ENCODE results near the gene PCDHB11.
"Not testable (repeated sequence)": the region's sequence is repeated elsewhere in the genome, so short reads cannot be mapped to it uniquely, and the experiment has no call there.

Gene PCDHB11

GRCh38 chr5:141188682-141189081 lies 10.7 kb upstream of the PCDHB11 start:
- not testable (repeated sequence) for DNase-seq

GRCh38 chr5:141189131-141189530 lies 10.3 kb upstream of the PCDHB11 start:
- DNase-seq, result not testable (repeated sequence)

GRCh38 chr5:141192110-141192725 lies 7.2 kb upstream of the PCDHB11 start, which contains the start of gene PCDHB10:
Gene PCDHB10, plus strand, starts transcription at chr5:141192353. Its CDS starts 200 bp downstream, at chr5:141192553.
- no peak for DNase-seq

GRCh38 chr5:141194332-141194731 lies 5.1 kb upstream of the PCDHB11 start:
- DNase-seq, result not testable (repeated sequence)

GRCh38 chr5:141196363-141196762 lies 3.1 kb upstream of the PCDHB11 start:
- DNase-seq, result no peak

- not testable (repeated sequence) for DNase-seq
Measured at GRCh38 chr5:141201126-141201525, 1.7 kb downstream of the PCDHB11 start.

- DNase-seq, result not testable (repeated sequence)
Measured at GRCh38 chr5:141201646-141202045, 2.2 kb downstream of the PCDHB11 start.

- DNase-seq, result no peak
Measured at GRCh38 chr5:141208478-141208877, 9.1 kb downstream of the PCDHB11 start, which contains the start of gene PCDHB12. Gene PCDHB12, plus strand, starts transcription at chr5:141208719. Its CDS starts 189 bp downstream, at chr5:141208908.

GRCh38 chr5:141210281-141210680 lies 10.9 kb downstream of the PCDHB11 start:
- not testable (repeated sequence) for DNase-seq

GRCh38 chr5:141210849-141211248 lies 11.4 kb downstream of the PCDHB11 start:
- DNase-seq, result not testable (repeated sequence)

- not testable (repeated sequence) for DNase-seq
Measured at GRCh38 chr5:141213656-141214339, 14.4 kb downstream of the PCDHB11 start, which contains the start of gene PCDHB13. Gene PCDHB13, plus strand, starts transcription at chr5:141213919. Its CDS starts 205 bp downstream, at chr5:141214124.

GRCh38 chr5:141214583-141214982 lies 15.2 kb downstream of the PCDHB11 start:
- not testable (repeated sequence) for DNase-seq

- DNase-seq, result not testable (repeated sequence)
Measured at GRCh38 chr5:141215504-141215903, 16.1 kb downstream of the PCDHB11 start.

GRCh38 chr5:141216035-141216434 lies 16.6 kb downstream of the PCDHB11 start:
- not testable (repeated sequence) for DNase-seq

GRCh38 chr5:141223112-141223783 lies 23.8 kb downstream of the PCDHB11 start, which contains the start of gene PCDHB14:
Gene PCDHB14, plus strand, starts transcription at chr5:141223343. Its CDS starts 163 bp downstream, at chr5:141223506.
- peak; percentile 6 for DNase-seq

- not testable (repeated sequence) for DNase-seq
Measured at GRCh38 chr5:141224844-141225243, 25.4 kb downstream of the PCDHB11 start.

GRCh38 chr5:141225421-141225820 lies 26.0 kb downstream of the PCDHB11 start:
- not testable (repeated sequence) for DNase-seq

- DNase-seq, result no peak
Measured at GRCh38 chr5:141234109-141234667, 34.8 kb downstream of the PCDHB11 start.

GRCh38 chr5:141235922-141236321 lies 36.5 kb downstream of the PCDHB11 start:
- DNase-seq, result not testable (repeated sequence)

GRCh38 chr5:141236516-141237313 lies 37.3 kb downstream of the PCDHB11 start:
- DNase-seq, result no peak

GRCh38 chr5:141241496-141241895 lies 42.1 kb downstream of the PCDHB11 start:
- no peak for DNase-seq

- no peak for DNase-seq
Measured at GRCh38 chr5:141245250-141245717, 45.9 kb downstream of the PCDHB11 start, which contains the start of gene PCDHB15. Gene PCDHB15, plus strand, starts transcription at chr5:141245395. Its CDS starts 184 bp downstream, at chr5:141245579.
